GM23338 (cell line): ENCODE data around the gene PRRG3. TPM values are rescaled to one million over a fixed set of nuclear protein-coding genes. Genes with fewer than 3 reads are reported as not detected.

Source experiments
- ATAC-seq: fragments of 200-7000 bp; cut with Tn5 transposase; 3 replicates; pipeline ENCODE4 v1.9.1; 2020
- DNase-seq: peaks from one replicate; pipeline ENCODE4 v3.0.0-alpha.2; 2015; ENCODE audit warnings: low spot score
- H2AFZ ChIP-seq: fragments of 200-600 bp; sonication (generic); 2 replicates; pipeline ENCODE4 v1.8.0; 2016; ENCODE audit warnings: antibody characterized with exemption, mild to moderate bottlenecking, moderate library complexity
- H3F3A ChIP-seq: fragments of 200-600 bp; sonication (generic); replicated peaks from 2 replicates; pipeline ENCODE4 v1.8.0; 2017; ENCODE audit warnings: antibody characterized with exemption, mixed run types, low read depth
- H3K27ac ChIP-seq: fragments of 200-600 bp; sonication (generic); 2 replicates; pipeline ENCODE4 v1.6.1; 2016; ENCODE audit warnings: low read depth
- H3K27me3 ChIP-seq: fragments of 200-600 bp; sonication (generic); 2 replicates; pipeline ENCODE4 v1.8.0; 2016; ENCODE audit warnings: mild to moderate bottlenecking, mixed run types, moderate library complexity; ENCODE audit not compliant: insufficient read depth
- H3K36me3 ChIP-seq: fragments of 200-600 bp; sonication (generic); 2 replicates; pipeline ENCODE4 v1.8.0; 2016; ENCODE audit warnings: mild to moderate bottlenecking; ENCODE audit not compliant: insufficient read depth
- H3K4me1 ChIP-seq: fragments of 200-600 bp; sonication (generic); 2 replicates; pipeline ENCODE4 v1.8.0; 2016; ENCODE audit warnings: mild to moderate bottlenecking, moderate library complexity; ENCODE audit not compliant: insufficient read depth
- H3K4me2 ChIP-seq: fragments of 200-600 bp; sonication (generic); 2 replicates; pipeline ENCODE4 v1.7.1; 2017; ENCODE audit warnings: mixed run types
- H3K4me3 ChIP-seq: fragments of 200-600 bp; sonication (generic); 2 replicates; pipeline ENCODE4 v1.6.1; 2016; ENCODE audit warnings: mixed run types
- H3K79me2 ChIP-seq: fragments of 200-600 bp; sonication (generic); replicated peaks from 2 replicates; pipeline ENCODE4 v1.8.0; 2017; ENCODE audit warnings: mild to moderate bottlenecking; ENCODE audit not compliant: insufficient read depth
- H3K9me2 ChIP-seq: fragments of 200-600 bp; sonication (generic); 2 replicates; pipeline ENCODE4 v1.8.0; 2017; ENCODE audit not compliant: insufficient read depth
- H4K20me1 ChIP-seq: fragments of 200-600 bp; sonication (generic); replicated peaks from 2 replicates; pipeline ENCODE4 v1.8.0; 2017; ENCODE audit warnings: mild to moderate bottlenecking; ENCODE audit not compliant: insufficient read depth
- H3K27ac Mint-ChIP-seq: 2 replicates; pipeline ENCODE4 v1.8.0; 2020; ENCODE audit warnings: inconsistent platforms, mild to moderate bottlenecking, moderate library complexity, mixed read lengths
- H3K27me3 Mint-ChIP-seq: 3 replicates; pipeline ENCODE4 v1.8.0; 2022; ENCODE audit warnings: low read depth, mild to moderate bottlenecking, moderate library complexity, mixed read lengths, inconsistent platforms; ENCODE audit not compliant: insufficient read depth, poor library complexity
- H3K36me3 Mint-ChIP-seq: 3 replicates; pipeline ENCODE4 v1.8.0; 2021; ENCODE audit warnings: low read depth, mild to moderate bottlenecking, inconsistent platforms, moderate library complexity, mixed read lengths
- H3K4me1 Mint-ChIP-seq: 3 replicates; pipeline ENCODE4 v1.8.0; 2020; ENCODE audit warnings: mild to moderate bottlenecking, inconsistent platforms, mixed read lengths
- H3K4me3 Mint-ChIP-seq: 3 replicates; pipeline ENCODE4 v1.8.0; 2021; ENCODE audit warnings: moderate library complexity, mild to moderate bottlenecking, inconsistent platforms, mixed read lengths
- H3K9me3 Mint-ChIP-seq: 3 replicates; pipeline ENCODE4 v1.8.0; 2020; ENCODE audit warnings: moderate library complexity, mild to moderate bottlenecking, inconsistent platforms, mixed read lengths
- CREB1 ChIP-seq: fragments of 250-450 bp; sonication (Bioruptor Pico); IDR thresholded peaks from 2 replicates; pipeline ENCODE4 v1.5.0; 2020; ENCODE audit warnings: low read depth, mild to moderate bottlenecking, moderate library complexity
- EZH2 ChIP-seq: fragments of 200-600 bp; sonication (generic); IDR thresholded peaks from one replicate; pipeline ENCODE4 v1.8.0; 2017; ENCODE audit warnings: antibody characterized with exemption, mild to moderate bottlenecking, low read depth; ENCODE audit not compliant: unreplicated experiment
- EZH2phosphoT487 ChIP-seq: fragments of 200-600 bp; sonication (generic); IDR thresholded peaks from one replicate; pipeline ENCODE4 v1.8.1; 2018; ENCODE audit warnings: antibody characterized with exemption; ENCODE audit not compliant: unreplicated experiment
- JUNB ChIP-seq: IDR thresholded peaks from one replicate; pipeline ENCODE4 v1.6.1; 2016; ENCODE audit warnings: antibody characterized with exemption; ENCODE audit not compliant: unreplicated experiment
- NANOG ChIP-seq: IDR thresholded peaks from 2 replicates; pipeline ENCODE4 v1.6.1; 2016; ENCODE audit warnings: antibody characterized with exemption, borderline replicate concordance
- ZNF114 ChIP-seq: fragments of 250-450 bp; sonication (Bioruptor Pico); IDR thresholded peaks from 2 replicates; pipeline ENCODE4 v1.5.0; 2020; ENCODE audit warnings: mild to moderate bottlenecking, moderate library complexity
- polyA plus RNA-seq: library from polyadenylated mRNA; unstranded; fragments of >200 nt; fragmentation: Nextera tagmentation; extraction: Ambion mirVana; gene quantifications from 2 replicates; pipeline ENCODE4 v1.2.1, GENCODE V29; 2016
- total RNA-seq: library from RNA; depleted of rRNA; stranded (reverse); fragments of >200 nt; shearing (Covaris generic); gene quantifications from 2 replicates; pipeline ENCODE4 v1.2.3, GENCODE V29; 2014
- TF ChIP-seq, protein P1 (sequence below), 2 experiments: fragments of 200-600 bp in 1 of 2; sonication (generic) in 1 of 2; conservative IDR thresholded peaks; 2 replicates each; pipeline versions ENCODE4 v1.5.1 to v1.6.1; 2016 to 2017; ENCODE audit warnings: antibody characterized with exemption in 2 of 2, low read depth in 2 of 2, mild to moderate bottlenecking in 2 of 2, moderate library complexity in 1 of 2
- TF ChIP-seq, protein P2 (sequence below): IDR thresholded peaks from 2 replicates; pipeline ENCODE4 v1.6.1; 2016; ENCODE audit warnings: antibody characterized with exemption

The PRRG3 gene
- total and polyA plus RNA-seq, 2 experiments from 2014 or later, result 5.0 to 10.6 TPM

DNA sequence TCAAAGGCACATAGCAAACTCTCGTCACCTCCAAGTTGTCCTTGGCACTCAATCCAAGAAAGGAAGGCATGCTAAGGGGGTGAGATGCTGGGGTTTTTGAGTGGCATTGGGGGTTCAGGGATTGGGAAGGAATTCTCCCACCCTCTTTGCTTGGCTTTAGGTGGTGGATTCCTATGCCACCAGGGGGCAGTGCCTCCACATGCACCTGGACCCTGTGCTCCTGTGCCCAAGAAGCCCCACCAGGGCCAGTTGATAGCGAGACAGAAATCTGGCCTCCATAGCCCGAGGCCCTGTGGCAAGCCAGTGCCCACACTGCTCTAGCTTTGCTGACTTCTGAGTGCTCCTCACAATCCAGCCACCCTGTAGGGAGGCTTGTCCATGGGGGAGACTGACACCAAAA lies 18.6 kb downstream of the PRRG3 start:
- peak; percentile 95 for ATAC-seq
- no peaks in the 10 kb centered on the region for H3K9me2 ChIP-seq

DNA sequence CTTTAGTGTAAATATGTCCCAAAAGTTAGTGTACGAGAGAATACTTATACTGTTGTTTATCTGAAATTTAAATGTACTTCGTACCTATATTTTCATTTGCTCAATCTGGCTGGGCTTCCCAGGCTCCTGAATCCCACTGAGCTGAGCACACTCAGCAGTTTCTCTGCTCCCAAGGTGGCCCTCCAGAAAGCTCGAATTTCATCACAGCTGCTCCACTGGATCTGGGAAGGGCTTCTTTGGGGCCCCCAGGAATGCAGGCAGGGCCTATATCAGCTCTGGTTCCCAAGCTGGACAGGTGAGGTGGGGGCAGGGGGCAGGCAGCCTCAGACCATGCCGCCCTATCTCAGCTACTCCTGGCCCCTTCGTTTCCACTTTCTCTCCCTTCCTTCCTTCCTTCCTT lies 19.1 kb downstream of the PRRG3 start:
- Histone ChIP-seq H2AFZ (no peak overlapping the region), H4K20me1 (no peaks in the 10 kb centered on the region), H3K27ac (no peak overlapping the region), H3K79me2 (no peaks in the 10 kb centered on the region), H3K4me2 (no peak overlapping the region), H3F3A (no peaks in the 10 kb centered on the region), H3K4me3 (no peak overlapping the region), H3K27me3 (no peaks in the 10 kb centered on the region), H3K36me3 (no peaks in the 10 kb centered on the region), H3K9me2 (no peaks in the 10 kb centered on the region), H3K4me1 (no peaks in the 10 kb centered on the region; the same call in 1 of the 2 replicates)
- ATAC-seq (peak; percentile 79), DNase-seq (peak; percentile 30)
- Mint-ChIP-seq H3K4me3 (no peak overlapping the region), H3K27me3 (peaks cover 3% of the 10 kb centered on the region), H3K9me3 (no peaks in the 10 kb centered on the region), H3K27ac (no peak overlapping the region), H3K4me1 (peaks cover 11% of the 10 kb centered on the region; the same call in 2 of the 3 replicates), H3K36me3 (no peaks in the 10 kb centered on the region)
- TF ChIP-seq CREB1, result no peak
- TF ChIP-seq, protein P1, sequence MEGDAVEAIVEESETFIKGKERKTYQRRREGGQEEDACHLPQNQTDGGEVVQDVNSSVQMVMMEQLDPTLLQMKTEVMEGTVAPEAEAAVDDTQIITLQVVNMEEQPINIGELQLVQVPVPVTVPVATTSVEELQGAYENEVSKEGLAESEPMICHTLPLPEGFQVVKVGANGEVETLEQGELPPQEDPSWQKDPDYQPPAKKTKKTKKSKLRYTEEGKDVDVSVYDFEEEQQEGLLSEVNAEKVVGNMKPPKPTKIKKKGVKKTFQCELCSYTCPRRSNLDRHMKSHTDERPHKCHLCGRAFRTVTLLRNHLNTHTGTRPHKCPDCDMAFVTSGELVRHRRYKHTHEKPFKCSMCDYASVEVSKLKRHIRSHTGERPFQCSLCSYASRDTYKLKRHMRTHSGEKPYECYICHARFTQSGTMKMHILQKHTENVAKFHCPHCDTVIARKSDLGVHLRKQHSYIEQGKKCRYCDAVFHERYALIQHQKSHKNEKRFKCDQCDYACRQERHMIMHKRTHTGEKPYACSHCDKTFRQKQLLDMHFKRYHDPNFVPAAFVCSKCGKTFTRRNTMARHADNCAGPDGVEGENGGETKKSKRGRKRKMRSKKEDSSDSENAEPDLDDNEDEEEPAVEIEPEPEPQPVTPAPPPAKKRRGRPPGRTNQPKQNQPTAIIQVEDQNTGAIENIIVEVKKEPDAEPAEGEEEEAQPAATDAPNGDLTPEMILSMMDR (conservative IDR thresholded peaks at IDR 0.05; ENCODE audit: low read depth in 2 of 2), result no peak
- TF ChIP-seq JUNB, result no peak
- no peak for TF ChIP-seq EZH2phosphoT487
- no peak for TF ChIP-seq ZNF114 (CRISPR knock-in tag)
- TF ChIP-seq EZH2, result no peak
- no peak for TF ChIP-seq NANOG
- TF ChIP-seq, protein P2, sequence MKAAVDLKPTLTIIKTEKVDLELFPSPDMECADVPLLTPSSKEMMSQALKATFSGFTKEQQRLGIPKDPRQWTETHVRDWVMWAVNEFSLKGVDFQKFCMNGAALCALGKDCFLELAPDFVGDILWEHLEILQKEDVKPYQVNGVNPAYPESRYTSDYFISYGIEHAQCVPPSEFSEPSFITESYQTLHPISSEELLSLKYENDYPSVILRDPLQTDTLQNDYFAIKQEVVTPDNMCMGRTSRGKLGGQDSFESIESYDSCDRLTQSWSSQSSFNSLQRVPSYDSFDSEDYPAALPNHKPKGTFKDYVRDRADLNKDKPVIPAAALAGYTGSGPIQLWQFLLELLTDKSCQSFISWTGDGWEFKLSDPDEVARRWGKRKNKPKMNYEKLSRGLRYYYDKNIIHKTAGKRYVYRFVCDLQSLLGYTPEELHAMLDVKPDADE, result no peak

More for the DNA sequence above, 18.6 kb downstream of the PRRG3 start:
- Histone ChIP-seq H3K79me2 (no peaks in the 10 kb centered on the region), H4K20me1 (no peaks in the 10 kb centered on the region), H3K4me2 (no peak overlapping the region), H3K27me3 (no peaks in the 10 kb centered on the region), H3K4me3 (no peak overlapping the region), H3K27ac (no peak overlapping the region), H2AFZ (no peak overlapping the region), H3K36me3 (no peaks in the 10 kb centered on the region), H3K4me1 (no peaks in the 10 kb centered on the region; the same call in 1 of the 2 replicates), H3F3A (no peaks in the 10 kb centered on the region)
- Mint-ChIP-seq H3K4me3 (no peak overlapping the region), H3K36me3 (no peaks in the 10 kb centered on the region), H3K4me1 (peaks cover 11% of the 10 kb centered on the region; the same call in 2 of the 3 replicates), H3K27ac (no peak overlapping the region), H3K9me3 (no peaks in the 10 kb centered on the region), H3K27me3 (peaks cover 3% of the 10 kb centered on the region)
- peak; percentile 62 for DNase-seq
- TF ChIP-seq EZH2 (no peak), JUNB (no peak)
- TF ChIP-seq, protein P1 (conservative IDR thresholded peaks at IDR 0.05; ENCODE audit: low read depth in 2 of 2), result peak; percentile 60 to 79
